T47D (cell line): Measurements from ENCODE around the gene ASB2.

Experiments
- DNase-seq, 2 experiments: peaks; one replicate each; pipeline versions ENCODE4 v3.0.0 to v3.0.0-alpha.2; 2011 to 2012; ENCODE audit warnings: low read depth in 1 of 2, low spot score in 1 of 2
- JUND ChIP-seq: IDR thresholded peaks from 2 replicates; pipeline ENCODE4 v1.6.1; 2012; ENCODE audit warnings: low read depth
- in situ Hi-C: cut with HindIII; loops from 2 replicates; pipeline ENCODE4 v1.10.0; 2016; ENCODE audit warnings: low sequenced_read_pairs, low pct_unique_long_range_greater_than_20kb

The ASB2 gene

GRCh38 chr14:93997082-93997481 lies 20.7 kb upstream of the ASB2 start, which contains the start of gene CCDC197:
Gene CCDC197, plus strand, starts transcription at chr14:93997301. Its CDS starts 831 bp downstream, at chr14:93998132.
- in situ Hi-C loops = no loop called here
- no peak for DNase-seq
- no peak for TF ChIP-seq JUND

DNA sequence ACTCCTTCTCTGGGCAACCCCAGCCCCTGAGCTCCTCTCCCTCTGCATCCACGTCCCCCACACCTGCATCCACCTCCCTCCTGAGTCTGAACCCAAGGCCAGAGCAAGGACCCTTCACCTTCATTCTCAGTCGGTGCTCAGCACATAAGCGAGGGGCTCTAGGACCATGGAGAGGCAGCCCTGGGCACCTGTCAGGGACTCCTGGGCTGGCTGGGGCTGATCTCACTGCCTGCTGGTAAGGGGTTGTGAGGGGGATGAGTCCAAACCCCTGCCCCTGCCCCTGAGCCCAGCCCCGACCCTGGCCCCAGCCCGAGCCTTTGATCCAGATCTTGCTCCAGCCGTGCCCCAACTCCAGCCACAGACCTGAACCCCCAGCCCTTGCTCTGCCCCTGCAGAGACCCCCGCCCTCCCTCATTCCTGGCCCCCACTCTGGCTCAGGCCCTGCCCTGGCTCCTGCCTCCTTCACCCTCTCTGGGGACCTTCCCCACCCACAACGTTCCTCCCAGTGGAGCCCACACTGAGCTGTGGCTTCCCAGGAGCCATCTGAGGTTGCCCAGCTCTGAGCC lies 19.8 kb upstream of the ASB2 start:
- TF ChIP-seq JUND = no peak
- DNase-seq = no peak
- in situ Hi-C loops = no loop called here

DNA sequence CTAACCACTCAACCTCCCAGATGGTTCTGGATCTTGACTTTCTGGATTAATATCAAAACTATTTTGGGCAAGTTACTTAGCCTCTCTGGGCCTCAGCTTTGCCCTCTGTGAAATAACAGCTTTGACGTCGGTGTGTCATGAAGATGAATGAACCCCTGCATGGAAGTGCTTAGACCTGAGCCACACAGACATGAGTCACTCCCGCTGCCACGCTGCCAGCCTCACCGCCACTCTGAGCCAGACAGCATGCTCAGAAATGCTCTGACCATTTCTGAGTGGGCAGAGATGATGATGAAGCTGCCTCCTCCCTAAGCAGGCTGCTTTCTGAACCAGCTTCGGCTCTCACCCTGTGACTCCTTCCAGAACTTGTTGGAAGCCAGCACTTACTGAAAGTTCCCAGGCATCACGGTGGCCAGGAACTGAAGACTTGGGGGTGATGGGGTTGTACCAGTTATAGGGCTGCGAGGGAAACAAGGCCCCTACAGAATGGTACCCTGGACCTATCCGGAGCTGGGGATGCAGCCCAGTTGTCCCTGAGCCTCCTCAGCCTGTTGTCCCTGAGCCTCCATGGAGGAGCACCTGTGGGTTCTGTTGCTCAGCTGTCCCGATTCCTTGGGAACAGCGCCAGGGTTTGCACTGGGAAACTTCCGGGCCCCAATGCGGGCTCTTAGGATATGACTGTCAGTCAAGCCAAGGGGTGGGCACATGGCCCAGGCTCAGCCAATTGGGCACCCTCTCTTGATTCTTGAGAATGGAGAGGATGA lies 18.7 kb upstream of the ASB2 start:
- in situ Hi-C loops = no loop called here
- TF ChIP-seq JUND = no peak

GRCh38 chr14:93993382-93993781 lies 17.0 kb upstream of the ASB2 start:
- no peak for DNase-seq
- in situ Hi-C loops = no loop called here
- TF ChIP-seq JUND = no peak

More for the DNA sequence above, 18.7 kb upstream of the ASB2 start:
- peak; percentile 45 to 58 for DNase-seq

DNA sequence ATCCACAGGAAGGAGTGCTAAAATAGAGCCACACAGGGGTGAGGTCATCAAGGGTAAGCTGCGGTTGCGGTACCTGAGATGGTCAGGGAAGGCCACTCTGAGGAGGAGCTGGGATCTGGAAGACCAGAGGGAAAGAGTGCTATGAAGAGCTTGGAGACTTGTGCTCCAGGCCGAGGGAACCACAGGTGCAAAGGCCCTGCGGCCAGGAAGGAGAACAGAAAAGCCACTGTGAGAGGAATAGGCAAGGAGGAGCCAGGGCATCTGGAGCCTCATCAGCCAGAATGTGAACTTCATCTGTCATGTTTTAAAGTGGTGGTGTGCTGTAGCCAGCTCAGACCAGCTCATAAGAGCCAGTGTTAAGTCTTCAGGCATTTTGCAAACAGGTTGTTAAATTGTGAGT lies 15.3 kb upstream of the ASB2 start:
- TF ChIP-seq JUND = no peak
- in situ Hi-C loops = no loop called here
- DNase-seq = no peak

- in situ Hi-C loops = no loop called here
- TF ChIP-seq JUND = no peak
- no peak for DNase-seq
These were observed 14.8 kb upstream of the ASB2 start for GRCh38 chr14:93991212-93991611.

- in situ Hi-C loops = no loop called here
- no peak for DNase-seq
These were observed 13.6 kb upstream of the ASB2 start for GRCh38 chr14:93989939-93990338.

DNA sequence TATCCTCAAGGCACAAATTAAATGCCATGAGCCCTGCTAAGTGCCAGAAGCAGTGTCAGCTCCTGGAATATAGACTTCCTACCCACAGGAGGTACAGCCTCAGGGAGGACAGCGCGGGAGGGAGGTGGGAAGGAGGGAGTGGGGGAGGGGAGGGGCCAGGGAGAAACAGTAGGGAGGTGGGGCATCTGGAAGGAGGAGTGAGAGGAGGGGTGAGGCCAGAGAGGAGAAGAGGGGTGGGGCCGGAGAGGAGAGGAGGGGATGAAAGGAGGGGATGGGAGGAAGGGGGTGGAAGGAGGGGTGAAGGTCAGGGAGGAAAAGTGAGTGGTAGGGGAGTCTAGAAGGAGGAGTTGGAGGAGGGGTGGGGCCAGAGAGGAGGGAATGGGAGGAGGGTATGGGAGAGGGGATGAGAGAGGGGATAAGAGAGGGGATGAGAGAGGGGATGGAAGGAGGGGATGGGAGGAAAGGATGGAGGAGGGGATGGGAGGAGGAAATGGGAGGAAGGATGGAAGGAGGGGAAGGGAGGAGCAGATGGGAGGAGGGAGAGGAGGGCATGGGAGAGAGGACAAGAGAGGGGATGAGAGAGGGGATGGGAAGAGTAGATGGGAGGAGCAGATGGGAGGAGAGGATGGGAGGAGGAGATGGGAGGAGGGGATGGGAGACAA lies 11.6 kb upstream of the ASB2 start:
- DNase-seq = no peak
- no peak for TF ChIP-seq JUND
- in situ Hi-C loops = no loop called here

More at GRCh38 chr14:93989939-93990338, 13.6 kb upstream of the ASB2 start:
- TF ChIP-seq JUND = no peak

DNA sequence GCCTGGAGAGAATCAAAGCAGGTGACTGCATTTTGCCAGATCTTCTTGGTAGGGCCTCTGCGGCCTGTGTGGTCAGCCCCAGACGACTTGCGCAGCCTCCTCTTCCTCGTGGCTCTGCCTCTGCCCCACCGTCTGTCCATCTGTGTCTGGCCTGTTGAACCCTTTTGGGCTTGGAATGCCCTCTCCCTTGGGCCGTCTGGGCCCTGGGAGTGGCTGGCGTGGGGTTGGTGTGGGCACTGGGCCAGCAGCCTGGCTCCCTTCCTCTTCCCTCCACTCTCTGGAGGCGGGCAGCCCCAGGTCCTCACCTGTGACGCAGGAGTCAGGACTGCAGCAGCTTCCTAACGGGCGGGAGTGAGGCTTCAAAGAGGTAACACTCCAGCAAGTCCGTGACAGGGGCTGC lies 11.0 kb upstream of the ASB2 start:
- no peak for TF ChIP-seq JUND
- DNase-seq = no peak
- in situ Hi-C loops = no loop called here

DNA sequence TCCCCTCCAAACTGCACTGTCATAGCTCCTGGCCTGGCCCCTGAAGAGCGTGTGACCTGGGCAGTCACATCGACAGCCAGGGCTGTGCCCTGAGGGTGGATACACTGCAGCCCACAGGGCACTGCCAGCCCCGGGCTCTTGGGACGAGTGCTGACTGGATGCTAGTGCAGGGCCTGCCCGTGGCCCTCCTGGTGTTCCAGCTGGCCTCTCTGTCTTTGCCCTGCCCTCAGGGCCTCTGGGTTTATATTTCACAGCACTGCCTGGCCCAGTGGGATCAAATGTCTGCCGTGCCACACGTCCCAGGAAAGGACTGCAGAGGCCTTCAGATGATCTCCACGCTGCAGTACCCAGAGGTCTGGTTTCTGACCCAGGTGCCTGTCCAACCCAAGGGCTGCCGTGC lies 10.6 kb upstream of the ASB2 start:
- DNase-seq = peak in 1 of 2 experiments; percentile 34
- in situ Hi-C loops = no loop called here
- TF ChIP-seq JUND = no peak

- no peak for TF ChIP-seq JUND
- DNase-seq = peak; percentile 52 to 68
These were observed 8.6 kb upstream of the ASB2 start for GRCh38 chr14:93984987-93985410.

DNA sequence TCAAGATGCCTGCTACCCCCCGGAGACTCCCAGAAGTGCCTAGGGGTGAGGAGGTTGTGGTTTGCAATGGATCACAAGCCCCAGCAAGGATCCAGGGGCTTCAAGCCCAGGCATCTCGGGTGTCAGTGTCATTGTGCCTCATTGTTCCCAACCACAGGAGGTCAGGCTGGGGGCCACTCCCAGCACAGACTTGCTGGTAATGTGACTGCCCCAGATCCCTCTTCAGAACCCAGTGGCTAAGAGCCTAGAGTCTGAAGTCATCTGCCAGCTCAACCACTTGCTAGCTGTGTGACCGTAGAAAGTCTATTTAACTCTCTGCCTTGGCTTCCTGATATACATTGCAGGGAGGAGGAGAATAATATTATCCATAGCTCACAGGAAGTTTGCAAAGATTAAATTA lies 7.7 kb upstream of the ASB2 start:
- in situ Hi-C loops = no loop called here
- TF ChIP-seq JUND = no peak
- DNase-seq = no peak

More at GRCh38 chr14:93984987-93985410, 8.6 kb upstream of the ASB2 start:
- in situ Hi-C loops = no loop called here

DNA sequence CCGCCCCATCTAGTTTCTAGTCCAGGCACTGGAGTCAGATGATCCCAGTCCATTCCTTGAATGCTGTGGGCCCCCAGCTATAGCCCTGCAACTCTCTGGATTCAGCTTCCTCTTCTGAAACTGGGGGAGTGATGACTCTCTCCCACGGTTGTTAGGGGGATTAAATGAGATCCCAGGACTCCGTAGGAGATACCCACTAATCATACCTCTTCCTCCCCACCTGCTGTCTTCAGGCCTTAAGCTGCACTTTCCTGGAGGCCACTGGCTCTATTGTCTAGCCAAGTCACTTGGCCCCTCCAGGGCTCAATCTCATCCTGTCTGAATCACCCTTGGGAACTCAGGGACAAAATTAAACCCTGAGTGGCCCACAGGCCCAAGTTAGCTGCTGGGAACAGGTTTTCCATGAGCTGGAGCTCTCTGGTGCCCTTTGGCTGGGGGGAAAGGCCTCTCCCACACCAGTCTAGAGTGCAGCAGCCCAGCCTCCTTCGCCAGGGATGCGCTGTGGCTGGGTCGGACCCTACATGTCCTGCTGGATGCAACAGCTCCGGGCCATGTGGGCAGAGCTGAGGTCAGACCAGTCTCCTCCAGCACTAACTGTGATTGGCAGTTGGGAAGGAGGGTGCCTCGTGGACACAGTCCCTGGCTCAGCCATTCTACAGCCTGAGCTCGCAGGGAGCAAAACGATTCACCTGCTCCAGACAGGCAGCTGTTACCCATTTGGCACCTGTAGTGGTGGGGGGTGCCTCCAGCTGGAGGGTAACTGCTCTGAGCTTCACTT lies 6.0 kb upstream of the ASB2 start:
- in situ Hi-C loops = no loop called here
- DNase-seq = no peak
- no peak for TF ChIP-seq JUND
